Renal cortex interstitium (tissue), 15 donors: Measurements from ENCODE around the gene NPM1. TPM values are rescaled to one million over a fixed set of nuclear protein-coding genes. Genes with fewer than 3 reads are reported as not detected.
"Not testable (repeated sequence)": the region's sequence is repeated elsewhere in the genome, so short reads cannot be mapped to it uniquely, and the experiment has no call there.

Source experiments
- DNase-seq, 11 donors: peaks; one replicate each; pipeline ENCODE4 v3.0.0-alpha.2; 2013; ENCODE audit warnings: low read depth in 9 of 11, low spot score in 4 of 11; ENCODE audit errors: extremely low read depth in 1 of 11
- long read RNA-seq, 16 experiments: transcript quantifications; one replicate each; lab custom pipeline, GENCODE V29; 2026
- polyA plus RNA-seq, 3 donors: library from polyadenylated mRNA; unstranded; fragments of 120-200 nt; gene quantifications; one replicate each; pipeline ENCODE4 v1.2.1, GENCODE V29; 2013; ENCODE audit not compliant: insufficient read length in 3 of 3

NPM1 gene
- polyA plus RNA-seq: 1,000 to 10,000 TPM; 1,646 to 1,969 (median 1,849) TPM
- long read RNA-seq, donor 1, transcript NPM1-205 (5 exons, 670 nt): minor isoform, 19 of 638 reads
- long read RNA-seq, donor 1, transcript NPM1-201 (11 exons, 1,758 nt): major isoform, 359 of 638 reads
- long read RNA-seq, donor 1, transcript NPM1-202 (10 exons, 1,237 nt): minor isoform, 15 of 638 reads
- long read RNA-seq, donor 1, transcript NPM1-203 (10 exons, 1,598 nt): minor isoform, 19 of 638 reads
- long read RNA-seq, donor 1, partial matches to known transcripts: 192 of 638 reads
- long read RNA-seq, donor 1, other reads (novel, unspliced or antisense): 24 of 638 reads
- long read RNA-seq, donor 2, transcript NPM1-205 (5 exons, 670 nt): minor isoform, 25 of 536 reads
- long read RNA-seq, donor 2, transcript NPM1-203 (10 exons, 1,598 nt): minor isoform, 15 of 536 reads
- long read RNA-seq, donor 2, transcript NPM1-202 (10 exons, 1,237 nt): minor isoform, 7 of 536 reads
- long read RNA-seq, donor 2, transcript NPM1-201 (11 exons, 1,758 nt): major isoform, 315 of 536 reads
- long read RNA-seq, donor 2, partial matches to known transcripts: 145 of 536 reads
- long read RNA-seq, donor 2, other reads (novel, unspliced or antisense): 20 of 536 reads
- long read RNA-seq, donor 3, transcript NPM1-203 (10 exons, 1,598 nt): minor isoform, 35 of 981 reads
- long read RNA-seq, donor 3, transcript NPM1-205 (5 exons, 670 nt): minor isoform, 37 of 981 reads
- long read RNA-seq, donor 3, transcript NPM1-202 (10 exons, 1,237 nt): minor isoform, 10 of 981 reads
- long read RNA-seq, donor 3, transcript NPM1-201 (11 exons, 1,758 nt): major isoform, 640 of 981 reads
- long read RNA-seq, donor 3, partial matches to known transcripts: 199 of 981 reads
- long read RNA-seq, donor 3, other reads (novel, unspliced or antisense): 47 of 981 reads
- long read RNA-seq, donor 4, transcript NPM1-203 (10 exons, 1,598 nt): minor isoform, 23 of 608 reads
- long read RNA-seq, donor 4, transcript NPM1-201 (11 exons, 1,758 nt): major isoform, 369 of 608 reads
- long read RNA-seq, donor 4, transcript NPM1-202 (10 exons, 1,237 nt): minor isoform, 15 of 608 reads
- long read RNA-seq, donor 4, transcript NPM1-205 (5 exons, 670 nt): minor isoform, 30 of 608 reads
- long read RNA-seq, donor 4, partial matches to known transcripts: 140 of 608 reads
- long read RNA-seq, donor 4, other reads (novel, unspliced or antisense): 20 of 608 reads
- long read RNA-seq, donor 5: 0 reads
- long read RNA-seq, donor 6, transcript NPM1-201 (11 exons, 1,758 nt): major isoform, 353 of 605 reads
- long read RNA-seq, donor 6, transcript NPM1-202 (10 exons, 1,237 nt): minor isoform, 13 of 605 reads
- long read RNA-seq, donor 6, transcript NPM1-205 (5 exons, 670 nt): minor isoform, 20 of 605 reads
- long read RNA-seq, donor 6, transcript NPM1-203 (10 exons, 1,598 nt): minor isoform, 30 of 605 reads
- long read RNA-seq, donor 6, partial matches to known transcripts: 151 of 605 reads
- long read RNA-seq, donor 6, other reads (novel, unspliced or antisense): 28 of 605 reads
- long read RNA-seq, donor 7, transcript NPM1-201 (11 exons, 1,758 nt): major isoform, 561 of 950 reads
- long read RNA-seq, donor 7, transcript NPM1-202 (10 exons, 1,237 nt): minor isoform, 19 of 950 reads
- long read RNA-seq, donor 7, transcript NPM1-203 (10 exons, 1,598 nt): minor isoform, 38 of 950 reads
- long read RNA-seq, donor 7, transcript NPM1-205 (5 exons, 670 nt): minor isoform, 37 of 950 reads
- long read RNA-seq, donor 7, partial matches to known transcripts: 253 of 950 reads
- long read RNA-seq, donor 7, other reads (novel, unspliced or antisense): 32 of 950 reads
- long read RNA-seq, donor 8: 0 reads
- long read RNA-seq, donor 9, transcript NPM1-203 (10 exons, 1,598 nt): minor isoform, 19 of 632 reads
- long read RNA-seq, donor 9, transcript NPM1-205 (5 exons, 670 nt): minor isoform, 6 of 632 reads
- long read RNA-seq, donor 9, transcript NPM1-202 (10 exons, 1,237 nt): minor isoform, 16 of 632 reads
- long read RNA-seq, donor 9, transcript NPM1-201 (11 exons, 1,758 nt): major isoform, 418 of 632 reads
- long read RNA-seq, donor 9, partial matches to known transcripts: 123 of 632 reads
- long read RNA-seq, donor 9, other reads (novel, unspliced or antisense): 41 of 632 reads
- long read RNA-seq, donor 10, transcript NPM1-201 (11 exons, 1,758 nt): major isoform, 470 of 777 reads
- long read RNA-seq, donor 10, transcript NPM1-202 (10 exons, 1,237 nt): minor isoform, 10 of 777 reads
- long read RNA-seq, donor 10, transcript NPM1-205 (5 exons, 670 nt): minor isoform, 26 of 777 reads
- long read RNA-seq, donor 10, transcript NPM1-203 (10 exons, 1,598 nt): minor isoform, 39 of 777 reads
- long read RNA-seq, donor 10, partial matches to known transcripts: 188 of 777 reads
- long read RNA-seq, donor 10, other reads (novel, unspliced or antisense): 36 of 777 reads
- long read RNA-seq, donor 11, transcript NPM1-205 (5 exons, 670 nt): minor isoform, 16 of 473 reads
- long read RNA-seq, donor 11, transcript NPM1-202 (10 exons, 1,237 nt): minor isoform, 10 of 473 reads
- long read RNA-seq, donor 11, transcript NPM1-201 (11 exons, 1,758 nt): major isoform, 280 of 473 reads
- long read RNA-seq, donor 11, transcript NPM1-203 (10 exons, 1,598 nt): minor isoform, 11 of 473 reads
- long read RNA-seq, donor 11, partial matches to known transcripts: 128 of 473 reads
- long read RNA-seq, donor 11, other reads (novel, unspliced or antisense): 19 of 473 reads
- long read RNA-seq, donor 12, transcript NPM1-201 (11 exons, 1,758 nt): major isoform, 174 of 286 reads
- long read RNA-seq, donor 12, transcript NPM1-202 (10 exons, 1,237 nt): minor isoform, 5 of 286 reads
- long read RNA-seq, donor 12, transcript NPM1-203 (10 exons, 1,598 nt): minor isoform, 18 of 286 reads
- long read RNA-seq, donor 12, transcript NPM1-205 (5 exons, 670 nt): minor isoform, 6 of 286 reads
- long read RNA-seq, donor 12, partial matches to known transcripts: 71 of 286 reads
- long read RNA-seq, donor 12, other reads (novel, unspliced or antisense): 5 of 286 reads
- long read RNA-seq, donor 13: 0 reads
- long read RNA-seq, donor 14, transcript NPM1-202 (10 exons, 1,237 nt): minor isoform, 9 of 647 reads
- long read RNA-seq, donor 14, transcript NPM1-205 (5 exons, 670 nt): minor isoform, 23 of 647 reads
- long read RNA-seq, donor 14, transcript NPM1-201 (11 exons, 1,758 nt): major isoform, 427 of 647 reads
- long read RNA-seq, donor 14, transcript NPM1-203 (10 exons, 1,598 nt): minor isoform, 28 of 647 reads
- long read RNA-seq, donor 14, partial matches to known transcripts: 124 of 647 reads
- long read RNA-seq, donor 14, other reads (novel, unspliced or antisense): 23 of 647 reads
- long read RNA-seq, donor 15, transcript NPM1-203 (10 exons, 1,598 nt): minor isoform, 12 of 260 reads
- long read RNA-seq, donor 15, transcript NPM1-202 (10 exons, 1,237 nt): minor isoform, 5 of 260 reads
- long read RNA-seq, donor 15, transcript NPM1-205 (5 exons, 670 nt): minor isoform, 8 of 260 reads
- long read RNA-seq, donor 15, transcript NPM1-201 (11 exons, 1,758 nt): major isoform, 181 of 260 reads
- long read RNA-seq, donor 15, partial matches to known transcripts: 48 of 260 reads
- long read RNA-seq, donor 15, other reads (novel, unspliced or antisense): 0 of 260 reads
- long read RNA-seq, donor 16, transcript NPM1-203 (10 exons, 1,598 nt): minor isoform, 60 of 1,470 reads
- long read RNA-seq, donor 16, transcript NPM1-201 (11 exons, 1,758 nt): major isoform, 931 of 1,470 reads
- long read RNA-seq, donor 16, transcript NPM1-205 (5 exons, 670 nt): minor isoform, 17 of 1,470 reads
- long read RNA-seq, donor 16, transcript NPM1-202 (10 exons, 1,237 nt): minor isoform, 29 of 1,470 reads
- long read RNA-seq, donor 16, partial matches to known transcripts: 347 of 1,470 reads
- long read RNA-seq, donor 16, other reads (novel, unspliced or antisense): 68 of 1,470 reads

- peak; percentile 95 to 99 (median 98) for DNase-seq
Observed at GRCh38 chr5:171387345-171387969, at the start of gene NPM1. TSS of gene NPM1 (plus strand) at chr5:171387849. CDS start at chr5:171387949, 100 bp downstream.

DNA sequence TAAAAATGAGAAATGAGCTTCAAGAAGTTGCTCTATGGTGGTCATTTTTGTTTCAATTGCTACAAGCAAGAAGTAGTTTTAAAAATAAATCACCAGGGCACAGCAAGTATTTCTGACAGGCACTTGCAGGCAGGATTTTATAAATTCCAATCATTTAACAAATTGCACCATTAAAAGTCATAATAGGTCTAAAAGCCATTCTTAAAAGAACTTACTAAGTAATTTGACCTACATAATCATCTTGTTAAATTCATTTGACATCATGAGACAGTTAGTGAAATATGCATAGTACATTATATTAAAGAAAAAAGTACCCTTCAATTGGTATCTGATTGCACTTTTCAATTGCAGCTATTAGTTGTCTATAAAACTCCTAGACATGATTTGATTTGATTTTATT is 47.6 kb upstream of the NPM1 start:
- no peak for DNase-seq

- DNase-seq: no peak
Observed at GRCh38 chr5:171340491-171340890, 47.2 kb upstream of the NPM1 start.

- peak in 10 of 11 donors; percentile 28 to 60 (median 40) for DNase-seq
Observed at GRCh38 chr5:171342362-171343111, 45.1 kb upstream of the NPM1 start.

GRCh38 chr5:171344936-171345608 is 42.6 kb upstream of the NPM1 start:
- DNase-seq: no peak

- DNase-seq: no peak
Observed at GRCh38 chr5:171351536-171352073, 36.0 kb upstream of the NPM1 start.

DNA sequence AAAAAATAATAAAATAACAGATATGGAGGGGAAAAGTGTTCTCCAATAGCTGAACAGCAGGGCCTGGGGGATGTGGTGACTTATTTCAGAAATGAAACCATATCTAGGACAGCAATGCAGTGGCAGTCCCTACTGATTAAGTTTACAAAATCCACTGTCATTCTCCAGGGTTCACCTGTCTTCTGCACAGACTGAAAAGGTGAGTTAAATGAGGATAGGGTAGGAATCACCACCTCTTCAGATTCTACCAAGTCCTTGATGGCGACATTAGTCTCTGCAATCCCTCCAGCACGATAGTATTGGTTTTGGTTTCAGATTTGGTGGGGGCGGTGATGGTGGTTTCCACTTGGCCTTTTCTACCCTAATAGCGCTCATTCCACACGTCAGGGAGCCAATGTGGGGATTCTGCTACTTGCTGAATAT is 32.3 kb upstream of the NPM1 start:
- DNase-seq: no peak

DNA sequence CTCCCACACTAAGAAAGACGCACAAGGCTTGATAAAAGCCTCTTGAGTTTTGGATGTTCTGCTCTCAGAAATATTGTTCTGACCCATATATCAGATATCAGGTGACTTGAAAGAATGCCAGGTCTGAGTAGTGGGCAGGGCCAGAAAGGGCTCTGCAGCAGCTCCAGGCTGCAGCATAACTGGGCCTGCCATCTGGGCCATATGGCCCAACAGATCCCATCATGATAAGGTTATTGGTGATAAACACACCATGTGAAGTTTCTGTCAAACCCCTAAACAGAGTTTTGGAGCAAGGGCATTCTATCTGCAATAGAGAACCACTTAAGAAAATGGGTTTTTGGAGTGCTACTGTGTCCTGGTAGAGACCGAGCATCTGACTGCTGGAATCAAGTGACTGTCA is 29.8 kb upstream of the NPM1 start:
- DNase-seq: no peak

GRCh38 chr5:171361151-171361550 is 26.5 kb upstream of the NPM1 start:
- DNase-seq: not testable (repeated sequence)

GRCh38 chr5:171363249-171363648 is 24.4 kb upstream of the NPM1 start:
- DNase-seq: not testable (repeated sequence)

DNA sequence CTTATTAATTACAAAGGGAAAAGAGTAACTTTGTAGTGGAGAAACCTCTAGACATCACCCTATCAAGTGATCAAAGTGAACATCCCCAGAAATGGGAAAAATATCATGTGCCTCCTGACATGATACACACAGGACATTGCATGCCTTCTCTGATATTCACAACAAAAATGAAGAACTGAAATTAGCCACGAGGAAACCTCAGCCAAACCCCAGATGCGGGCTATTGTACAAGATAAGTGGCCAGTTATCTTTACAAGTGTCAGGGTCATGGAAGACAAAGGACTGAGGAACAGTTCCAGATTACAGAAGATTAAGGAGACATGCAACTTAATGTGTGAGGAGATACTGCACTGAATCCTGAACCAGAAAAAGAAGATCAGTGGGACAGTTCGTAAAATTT is 23.8 kb upstream of the NPM1 start:
- DNase-seq: no peak

- no peak for DNase-seq
Observed at GRCh38 chr5:171365351-171365750, 22.3 kb upstream of the NPM1 start.
